ENCODE results near the gene KDM2A. TPM values are rescaled to one million over a fixed set of nuclear protein-coding genes. Genes with fewer than 3 reads are reported as not detected.

The KDM2A gene
- total RNA-seq, 1 donor, result 51.4 TPM

- no peak for DNase-seq (ENCODE audit: low read depth)
- no peak for TF ChIP-seq CTCF (IDR thresholded peaks at IDR 0.05; ENCODE audit: insufficient read depth, low read length)
- no peak overlapping the region for H3K4me3 ChIP-seq (ENCODE audit: low read depth, low read length)
Observed at GRCh38 chr11:67082071-67082791, 36.8 kb upstream of the KDM2A start.

GRCh38 chr11:67083786-67084366 lies 35.2 kb upstream of the KDM2A start:
- no peak overlapping the region for H3K4me3 ChIP-seq (ENCODE audit: low read depth, low read length)
- no peak for DNase-seq (ENCODE audit: low read depth)
- TF ChIP-seq CTCF (IDR thresholded peaks at IDR 0.05; ENCODE audit: insufficient read depth, low read length), result no peak

- no peak overlapping the region for H3K4me3 ChIP-seq (ENCODE audit: low read depth, low read length)
- no peak for DNase-seq (ENCODE audit: low read depth)
- no peak for TF ChIP-seq CTCF (IDR thresholded peaks at IDR 0.05; ENCODE audit: insufficient read depth, low read length)
Observed at GRCh38 chr11:67085617-67086016, 33.4 kb upstream of the KDM2A start.

GRCh38 chr11:67090717-67091116 lies 28.3 kb upstream of the KDM2A start:
- H3K4me3 ChIP-seq (ENCODE audit: low read depth, low read length), result no peak overlapping the region
- TF ChIP-seq CTCF (IDR thresholded peaks at IDR 0.05; ENCODE audit: insufficient read depth, low read length), result no peak
- DNase-seq (ENCODE audit: low read depth), result no peak

- no peak overlapping the region for H3K4me3 ChIP-seq (ENCODE audit: low read depth, low read length)
- DNase-seq (ENCODE audit: low read depth), result no peak
- no peak for TF ChIP-seq CTCF (IDR thresholded peaks at IDR 0.05; ENCODE audit: insufficient read depth, low read length)
Observed at GRCh38 chr11:67095214-67095507, 23.9 kb upstream of the KDM2A start.

- no peak for DNase-seq (ENCODE audit: low read depth)
- TF ChIP-seq CTCF (IDR thresholded peaks at IDR 0.05; ENCODE audit: insufficient read depth, low read length), result no peak
- H3K4me3 ChIP-seq (ENCODE audit: low read depth, low read length), result no peak overlapping the region
Observed at GRCh38 chr11:67098799-67099429, 20.1 kb upstream of the KDM2A start.
